Measurements from ENCODE around the gene BAX.
"Not testable (repeated sequence)": the region's sequence is repeated elsewhere in the genome, so short reads cannot be mapped to it uniquely, and the experiment has no call there.

The BAX gene

DNA sequence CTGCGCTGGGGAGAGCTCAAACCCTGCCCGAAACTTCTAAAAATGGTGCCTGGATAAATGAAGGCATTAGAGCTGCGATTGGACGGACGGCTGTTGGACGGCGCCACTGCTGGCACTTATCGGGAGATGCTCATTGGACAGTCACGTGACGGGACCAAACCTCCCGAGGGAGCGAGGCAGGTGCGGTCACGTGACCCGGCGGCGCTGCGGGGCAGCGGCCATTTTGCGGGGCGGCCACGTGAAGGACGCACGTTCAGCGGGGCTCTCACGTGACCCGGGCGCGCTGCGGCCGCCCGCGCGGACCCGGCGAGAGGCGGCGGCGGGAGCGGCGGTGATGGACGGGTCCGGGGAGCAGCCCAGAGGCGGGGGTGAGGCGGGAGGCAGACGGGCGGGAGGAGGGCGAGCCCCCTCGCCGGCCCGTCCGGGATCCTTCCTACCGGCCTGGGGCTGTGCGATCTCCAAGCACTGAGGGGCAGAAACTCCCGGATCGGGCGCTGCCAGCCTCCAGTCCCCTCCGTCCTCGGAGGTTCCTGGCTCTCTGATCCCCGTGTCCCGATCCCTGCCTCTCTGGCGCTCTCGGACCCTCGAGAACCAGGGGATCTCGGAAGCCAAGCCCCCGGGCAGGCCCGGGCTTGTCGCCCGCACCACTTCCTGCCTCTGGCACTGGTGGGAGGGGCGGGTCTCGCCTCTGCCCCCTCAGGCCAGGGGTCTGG is at the start of gene BAX:
Gene BAX, plus strand, starts transcription at position 281 of the 713 bp plus-strand sequence. Its CDS starts 54 bp downstream, at position 335.
- Histone ChIP-seq H3K9me3 (ENCODE audit: control insufficient read depth in 1 of 2, low read length in 2 of 2) (no peaks in the 10 kb centered on the region), H3K36me3 (ENCODE audit: control insufficient read depth in 1 of 2, insufficient read depth in 2 of 2, low read length in 2 of 2) (peaks cover 0 to 7% of the 10 kb centered on the region in 2 donors), H3K4me1 (ENCODE audit: control insufficient read depth in 1 of 2, insufficient read depth in 2 of 2, low read length in 2 of 2) (peaks cover 12 to 14% of the 10 kb centered on the region in 2 donors), H3K4me3 (ENCODE audit: low read depth in 1 of 2, low read length in 2 of 2) (peak within 1 kb of the TSS; percentile 87 to 89), H3K27ac (ENCODE audit: low read depth, low read length) (peak within 1 kb of the TSS; percentile 74), H3K9ac (ENCODE audit: low read depth in 1 of 2, low read length in 2 of 2) (peak within 1 kb of the TSS; percentile 94 to 98), H3K27me3 (ENCODE audit: control insufficient read depth in 1 of 2, insufficient read depth in 2 of 2, low read length in 2 of 2) (no peaks in the 10 kb centered on the region)

DNA sequence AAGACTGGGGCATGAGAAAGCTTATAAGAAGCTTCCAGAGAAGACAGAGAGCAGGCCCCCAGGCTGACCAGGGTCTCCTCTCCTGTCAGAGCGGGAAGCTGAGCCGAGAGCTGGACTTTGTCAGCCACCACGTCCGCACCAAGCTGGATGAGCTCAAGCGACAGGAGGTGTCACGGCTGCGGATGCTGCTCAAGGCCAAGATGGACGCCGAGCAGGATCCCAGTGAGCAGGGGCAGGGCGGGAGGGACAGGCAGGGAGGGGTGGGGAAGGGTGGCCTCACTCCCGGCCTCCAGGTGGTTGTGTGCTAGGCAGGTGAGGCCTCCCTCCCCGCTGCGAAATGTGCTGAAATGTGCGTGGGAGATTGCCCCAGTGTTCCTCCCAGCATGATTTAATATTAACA is 49.0 kb upstream of the BAX start:
- no peak overlapping the region for H3K9ac ChIP-seq (ENCODE audit: low read depth in 1 of 2, low read length in 2 of 2)
- peaks cover 20 to 21% of the 10 kb centered on the region in 2 donors for H3K4me1 ChIP-seq (ENCODE audit: control insufficient read depth in 1 of 2, insufficient read depth in 2 of 2, low read length in 2 of 2)
- no peaks in the 10 kb centered on the region for H3K27me3 ChIP-seq (ENCODE audit: control insufficient read depth in 1 of 2, insufficient read depth in 2 of 2, low read length in 2 of 2)
- H3K36me3 ChIP-seq (ENCODE audit: control insufficient read depth in 1 of 2, insufficient read depth in 2 of 2, low read length in 2 of 2), result peaks cover 20 to 47% of the 10 kb centered on the region in 2 donors
- H3K9me3 ChIP-seq (ENCODE audit: control insufficient read depth in 1 of 2, low read length in 2 of 2), result no peaks in the 10 kb centered on the region
- no peak overlapping the region for H3K4me3 ChIP-seq (ENCODE audit: low read depth in 1 of 2, low read length in 2 of 2)
- H3K27ac ChIP-seq (ENCODE audit: low read depth, low read length), result no peak overlapping the region

DNA sequence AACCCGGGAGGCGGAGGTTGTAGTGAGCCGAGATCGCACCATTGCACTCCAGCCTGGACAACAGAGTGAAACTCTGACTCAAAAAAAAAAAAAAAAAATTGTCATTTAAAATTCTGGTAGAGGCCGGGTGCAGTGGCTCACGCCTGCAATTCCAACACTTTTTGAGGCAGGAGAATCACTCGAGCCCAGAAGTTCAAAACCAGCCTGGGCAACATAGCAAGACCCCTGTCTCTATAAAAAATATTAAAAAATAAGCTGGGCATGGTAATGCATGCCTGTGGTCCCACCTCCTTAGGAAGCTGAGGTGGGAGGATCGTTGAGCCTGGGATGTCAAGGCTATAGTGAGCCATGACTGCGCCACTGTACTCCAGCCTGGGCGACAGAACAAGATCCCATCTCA is 48.4 kb upstream of the BAX start:
- Histone ChIP-seq H3K36me3 (ENCODE audit: control insufficient read depth in 1 of 2, insufficient read depth in 2 of 2, low read length in 2 of 2) (peaks cover 24 to 54% of the 10 kb centered on the region in 2 donors), H3K9me3 (ENCODE audit: control insufficient read depth in 1 of 2, low read length in 2 of 2) (no peaks in the 10 kb centered on the region), H3K9ac (ENCODE audit: low read depth in 1 of 2, low read length in 2 of 2) (no peak overlapping the region), H3K27me3 (ENCODE audit: control insufficient read depth in 1 of 2, insufficient read depth in 2 of 2, low read length in 2 of 2) (no peaks in the 10 kb centered on the region), H3K4me1 (ENCODE audit: control insufficient read depth in 1 of 2, insufficient read depth in 2 of 2, low read length in 2 of 2) (peaks cover 15 to 18% of the 10 kb centered on the region in 2 donors), H3K4me3 (ENCODE audit: low read depth in 1 of 2, low read length in 2 of 2) (no peak overlapping the region), H3K27ac (ENCODE audit: low read depth, low read length) (no peak overlapping the region)

DNA sequence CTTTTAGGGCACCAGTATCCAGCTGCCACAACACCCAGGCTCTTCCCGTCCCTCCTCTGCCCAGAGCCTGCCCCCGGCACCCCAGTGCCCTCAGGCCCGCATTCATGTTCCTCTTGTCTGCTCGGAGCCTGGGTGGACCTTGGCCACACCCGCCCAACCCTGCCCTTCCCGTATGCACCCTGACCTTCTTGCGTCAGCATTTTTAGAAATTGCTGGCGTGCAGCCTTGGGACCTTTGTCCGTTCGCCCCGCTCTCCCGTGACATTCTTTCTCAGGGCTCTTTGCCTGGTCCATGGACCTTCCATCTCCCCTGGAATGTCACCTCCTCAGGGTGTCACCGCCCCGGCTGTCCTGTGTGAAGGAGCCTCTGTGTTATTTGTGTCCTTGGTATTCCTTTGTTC is 47.0 kb upstream of the BAX start:
- H3K27me3 ChIP-seq (ENCODE audit: control insufficient read depth in 1 of 2, insufficient read depth in 2 of 2, low read length in 2 of 2), result no peaks in the 10 kb centered on the region
- no peak overlapping the region for H3K9ac ChIP-seq (ENCODE audit: low read depth in 1 of 2, low read length in 2 of 2)
- no peak overlapping the region for H3K4me3 ChIP-seq (ENCODE audit: low read depth in 1 of 2, low read length in 2 of 2)
- peaks cover 33 to 63% of the 10 kb centered on the region in 2 donors for H3K36me3 ChIP-seq (ENCODE audit: control insufficient read depth in 1 of 2, insufficient read depth in 2 of 2, low read length in 2 of 2)
- H3K27ac ChIP-seq (ENCODE audit: low read depth, low read length), result peak overlapping the region; percentile 74
- peaks cover 8 to 12% of the 10 kb centered on the region in 2 donors for H3K4me1 ChIP-seq (ENCODE audit: control insufficient read depth in 1 of 2, insufficient read depth in 2 of 2, low read length in 2 of 2)
- no peaks in the 10 kb centered on the region for H3K9me3 ChIP-seq (ENCODE audit: control insufficient read depth in 1 of 2, low read length in 2 of 2)

DNA sequence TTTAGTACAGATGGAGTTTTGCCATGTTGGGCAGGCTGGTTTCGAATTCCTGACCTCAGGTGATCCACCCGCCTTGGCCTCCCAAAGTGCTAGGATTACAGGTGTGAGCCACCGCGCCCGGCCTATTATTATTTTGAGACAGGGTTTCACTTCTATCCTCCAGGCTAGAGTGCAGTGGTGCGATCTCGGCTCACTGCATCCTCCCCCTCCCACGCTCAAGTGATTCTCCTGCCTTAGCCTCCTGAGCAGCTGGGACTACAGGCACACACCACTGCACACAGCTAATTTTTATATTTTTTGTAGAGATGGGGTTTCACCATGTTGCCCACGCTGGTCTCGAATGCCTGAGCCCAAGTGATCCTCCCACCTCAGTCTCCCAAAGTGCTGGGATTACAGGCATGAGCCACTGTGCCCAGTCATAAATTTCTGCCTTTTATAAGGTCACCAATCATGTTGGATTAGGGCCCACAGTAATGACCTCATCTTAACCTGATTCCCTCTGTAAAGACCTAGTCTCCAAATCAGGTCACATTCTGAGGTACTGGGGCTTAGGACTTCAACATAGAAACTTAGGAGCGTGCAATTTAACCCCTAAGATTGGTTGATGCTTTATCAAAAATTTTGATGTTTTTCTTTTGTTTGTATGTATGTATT is 45.1 kb upstream of the BAX start:
- H3K27ac ChIP-seq (ENCODE audit: low read depth, low read length); H3K9ac ChIP-seq (ENCODE audit: low read depth in 1 of 2, low read length in 2 of 2); H3K27me3 ChIP-seq (ENCODE audit: control insufficient read depth in 1 of 2, insufficient read depth in 2 of 2, low read length in 2 of 2); H3K4me3 ChIP-seq (ENCODE audit: low read depth in 1 of 2, low read length in 2 of 2); H3K9me3 ChIP-seq (ENCODE audit: control insufficient read depth in 1 of 2, low read length in 2 of 2): not testable (repeated sequence)
- peaks cover 8 to 12% of the 10 kb centered on the region in 2 donors for H3K4me1 ChIP-seq (ENCODE audit: control insufficient read depth in 1 of 2, insufficient read depth in 2 of 2, low read length in 2 of 2)
- peaks cover 47 to 74% of the 10 kb centered on the region in 2 donors for H3K36me3 ChIP-seq (ENCODE audit: control insufficient read depth in 1 of 2, insufficient read depth in 2 of 2, low read length in 2 of 2)

DNA sequence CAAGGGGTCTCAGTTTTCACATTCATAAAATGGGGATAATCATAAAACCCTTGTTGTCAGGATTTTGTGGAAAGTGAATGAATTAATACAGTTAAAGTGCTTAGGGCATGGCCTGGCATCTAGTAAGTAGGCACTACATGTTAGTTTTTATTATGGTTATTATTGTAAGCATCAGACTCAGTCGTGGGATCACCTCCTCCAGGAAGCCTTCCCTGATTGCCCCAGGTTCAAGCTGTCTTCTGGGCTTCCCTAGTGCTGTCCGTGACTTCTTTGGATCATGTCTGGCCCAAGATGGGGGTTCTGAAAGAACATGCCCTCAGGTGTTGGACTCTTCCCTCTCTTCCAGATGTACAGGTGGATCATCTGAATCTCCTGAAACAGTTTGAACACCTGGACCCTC is 43.9 kb upstream of the BAX start:
- H3K9ac ChIP-seq (ENCODE audit: low read depth in 1 of 2, low read length in 2 of 2), result no peak overlapping the region
- no peak overlapping the region for H3K27ac ChIP-seq (ENCODE audit: low read depth, low read length)
- no peaks in the 10 kb centered on the region for H3K27me3 ChIP-seq (ENCODE audit: control insufficient read depth in 1 of 2, insufficient read depth in 2 of 2, low read length in 2 of 2)
- no peak overlapping the region for H3K4me3 ChIP-seq (ENCODE audit: low read depth in 1 of 2, low read length in 2 of 2)
- H3K4me1 ChIP-seq (ENCODE audit: control insufficient read depth in 1 of 2, insufficient read depth in 2 of 2, low read length in 2 of 2), result peaks cover 8 to 12% of the 10 kb centered on the region in 2 donors
- no peaks in the 10 kb centered on the region for H3K9me3 ChIP-seq (ENCODE audit: control insufficient read depth in 1 of 2, low read length in 2 of 2)
- H3K36me3 ChIP-seq (ENCODE audit: control insufficient read depth in 1 of 2, insufficient read depth in 2 of 2, low read length in 2 of 2), result peaks cover 38 to 75% of the 10 kb centered on the region in 2 donors

DNA sequence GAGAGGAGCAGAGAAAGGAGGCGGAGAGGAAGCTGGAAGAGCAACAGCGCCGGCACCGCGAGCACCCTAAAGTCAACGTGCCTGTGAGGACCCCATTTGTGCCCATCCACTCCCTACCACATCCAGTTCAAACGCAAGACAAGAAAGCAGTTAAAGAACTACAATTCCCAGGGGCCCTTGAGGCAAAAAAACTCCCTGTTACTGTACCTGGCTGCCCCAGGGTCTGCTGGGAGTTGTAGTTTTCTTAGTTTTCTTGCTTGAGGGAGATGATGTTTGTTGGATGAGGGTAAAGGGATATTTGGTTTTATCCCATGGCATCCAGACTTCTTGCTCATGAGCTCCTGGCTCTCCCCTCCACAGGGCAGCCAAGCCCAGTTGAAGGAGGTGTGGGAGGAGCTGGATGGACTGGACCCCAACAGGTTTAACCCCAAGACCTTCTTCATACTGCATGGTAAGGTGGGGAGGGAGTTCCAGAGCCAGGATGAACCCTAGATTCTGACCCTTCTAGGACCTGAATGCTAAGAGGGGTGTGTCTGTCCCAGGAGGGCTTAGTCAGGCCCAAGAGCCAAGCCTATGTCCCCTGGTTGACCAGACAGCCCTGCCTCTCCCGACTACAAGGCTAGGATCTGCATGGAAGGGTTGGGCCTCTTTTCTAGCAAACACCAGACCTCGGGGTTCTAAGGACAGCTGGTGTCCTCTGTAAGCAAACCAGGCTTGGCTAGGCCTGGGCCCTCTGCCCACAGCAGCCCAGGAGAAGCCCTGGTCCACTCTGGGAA is 41.4 kb upstream of the BAX start:
- Histone ChIP-seq H3K9ac (ENCODE audit: low read depth in 1 of 2, low read length in 2 of 2) (no peak overlapping the region), H3K9me3 (ENCODE audit: control insufficient read depth in 1 of 2, low read length in 2 of 2) (no peaks in the 10 kb centered on the region), H3K4me3 (ENCODE audit: low read depth in 1 of 2, low read length in 2 of 2) (no peak overlapping the region), H3K36me3 (ENCODE audit: control insufficient read depth in 1 of 2, insufficient read depth in 2 of 2, low read length in 2 of 2) (peaks cover 48 to 79% of the 10 kb centered on the region in 2 donors), H3K27me3 (ENCODE audit: control insufficient read depth in 1 of 2, insufficient read depth in 2 of 2, low read length in 2 of 2) (no peaks in the 10 kb centered on the region), H3K27ac (ENCODE audit: low read depth, low read length) (no peak overlapping the region), H3K4me1 (ENCODE audit: control insufficient read depth in 1 of 2, insufficient read depth in 2 of 2, low read length in 2 of 2) (peaks cover 6 to 7% of the 10 kb centered on the region in 2 donors)

DNA sequence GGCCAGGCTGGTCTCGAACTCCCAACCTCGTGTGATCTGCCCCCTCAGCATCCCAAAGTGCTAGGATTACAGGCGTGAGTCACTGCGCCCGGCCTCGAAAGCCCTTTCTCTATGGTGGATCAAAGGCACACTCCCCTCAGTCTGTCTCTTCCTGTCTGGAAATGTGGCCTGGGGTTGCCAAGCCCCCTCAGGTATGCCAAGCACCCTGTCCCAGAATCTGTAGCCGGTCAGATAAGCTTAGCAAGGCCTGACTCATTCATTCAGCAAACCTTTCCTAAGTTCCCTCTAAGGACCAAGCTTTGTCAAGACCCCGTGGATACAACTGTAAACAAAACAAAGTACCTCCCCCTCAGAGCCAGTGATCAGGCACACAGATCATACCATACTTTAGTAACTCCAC is 40.5 kb upstream of the BAX start:
- H3K4me1 ChIP-seq (ENCODE audit: control insufficient read depth in 1 of 2, insufficient read depth in 2 of 2, low read length in 2 of 2), result no peaks in the 10 kb centered on the region
- H3K9me3 ChIP-seq (ENCODE audit: control insufficient read depth in 1 of 2, low read length in 2 of 2), result no peaks in the 10 kb centered on the region
- H3K27me3 ChIP-seq (ENCODE audit: control insufficient read depth in 1 of 2, insufficient read depth in 2 of 2, low read length in 2 of 2), result no peaks in the 10 kb centered on the region
- H3K4me3 ChIP-seq (ENCODE audit: low read depth in 1 of 2, low read length in 2 of 2), result no peak overlapping the region
- no peak overlapping the region for H3K9ac ChIP-seq (ENCODE audit: low read depth in 1 of 2, low read length in 2 of 2)
- H3K36me3 ChIP-seq (ENCODE audit: control insufficient read depth in 1 of 2, insufficient read depth in 2 of 2, low read length in 2 of 2), result peaks cover 50 to 82% of the 10 kb centered on the region in 2 donors
- H3K27ac ChIP-seq (ENCODE audit: low read depth, low read length), result no peak overlapping the region

DNA sequence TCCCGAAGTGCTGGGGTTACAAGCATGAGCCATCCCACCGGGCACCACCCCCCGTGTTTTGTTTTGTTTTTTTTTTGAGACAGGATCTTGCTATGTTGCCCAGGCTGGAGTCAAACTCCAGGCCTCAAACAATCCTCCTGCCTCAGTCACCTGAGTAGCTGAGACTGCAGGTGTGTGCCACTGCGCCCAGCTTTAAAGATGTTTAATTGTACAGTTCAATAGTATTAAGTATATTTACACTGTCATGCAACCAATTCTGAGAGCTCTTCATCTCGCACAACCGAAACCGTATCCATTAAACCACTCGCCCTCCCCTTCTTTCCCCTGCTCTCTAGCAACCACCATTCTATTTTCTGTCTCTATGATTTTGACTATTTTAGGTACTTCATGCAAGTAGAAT is 38.9 kb upstream of the BAX start:
- Histone ChIP-seq H3K4me3 (ENCODE audit: low read depth in 1 of 2, low read length in 2 of 2) (no peak overlapping the region), H3K36me3 (ENCODE audit: control insufficient read depth in 1 of 2, insufficient read depth in 2 of 2, low read length in 2 of 2) (peaks cover 48 to 82% of the 10 kb centered on the region in 2 donors), H3K4me1 (ENCODE audit: control insufficient read depth in 1 of 2, insufficient read depth in 2 of 2, low read length in 2 of 2) (no peaks in the 10 kb centered on the region), H3K27me3 (ENCODE audit: control insufficient read depth in 1 of 2, insufficient read depth in 2 of 2, low read length in 2 of 2) (no peaks in the 10 kb centered on the region), H3K9ac (ENCODE audit: low read depth in 1 of 2, low read length in 2 of 2) (no peak overlapping the region), H3K9me3 (ENCODE audit: control insufficient read depth in 1 of 2, low read length in 2 of 2) (no peaks in the 10 kb centered on the region), H3K27ac (ENCODE audit: low read depth, low read length) (no peak overlapping the region)

DNA sequence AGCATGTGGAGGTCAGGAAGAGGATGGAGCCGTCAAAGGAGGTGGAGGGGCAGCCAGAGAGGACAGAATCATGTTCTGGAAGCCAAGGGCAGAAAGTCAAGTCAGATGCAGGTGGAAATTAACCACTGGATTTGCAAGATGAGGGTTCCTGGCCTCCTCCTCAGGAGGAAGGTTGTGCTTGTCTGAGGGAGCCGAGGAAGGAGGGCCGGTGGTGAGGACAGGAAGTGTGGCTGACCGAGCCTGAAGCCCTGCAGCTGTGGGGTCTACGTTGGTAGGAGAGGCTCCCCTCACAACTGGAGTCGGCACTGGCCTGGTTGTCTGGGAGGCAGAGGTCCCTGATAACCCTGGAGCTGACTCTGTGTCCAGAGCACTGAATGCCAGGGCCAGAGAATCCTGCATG is 36.6 kb upstream of the BAX start:
- H3K27me3 ChIP-seq (ENCODE audit: control insufficient read depth in 1 of 2, insufficient read depth in 2 of 2, low read length in 2 of 2), result no peaks in the 10 kb centered on the region
- H3K36me3 ChIP-seq (ENCODE audit: control insufficient read depth in 1 of 2, insufficient read depth in 2 of 2, low read length in 2 of 2), result peaks cover 41 to 80% of the 10 kb centered on the region in 2 donors
- H3K4me3 ChIP-seq (ENCODE audit: low read depth in 1 of 2, low read length in 2 of 2), result no peak overlapping the region
- H3K9ac ChIP-seq (ENCODE audit: low read depth in 1 of 2, low read length in 2 of 2), result no peak overlapping the region
- H3K27ac ChIP-seq (ENCODE audit: low read depth, low read length), result no peak overlapping the region
- no peaks in the 10 kb centered on the region for H3K9me3 ChIP-seq (ENCODE audit: control insufficient read depth in 1 of 2, low read length in 2 of 2)
- H3K4me1 ChIP-seq (ENCODE audit: control insufficient read depth in 1 of 2, insufficient read depth in 2 of 2, low read length in 2 of 2), result no peaks in the 10 kb centered on the region
